ENCODE data around the gene WDR48.

- TF ChIP-seq CTCF (IDR thresholded peaks at IDR 0.05) (no peak), POLR2A (IDR thresholded peaks at IDR 0.05) (no peak)
These were observed 1.8 kb upstream of the WDR48 start for GRCh38 chr3:39050029-39050428.
